NCI-H510A treated with DMSO at 0.1 percent for 48 hours (cell line): ENCODE measurements around the gene DAND5.
"Not testable (repeated sequence)": the region's sequence is repeated elsewhere in the genome, so short reads cannot be mapped to it uniquely, and the experiment has no call there.

Source experiments
- DNase-seq: peaks from one replicate; lab custom pipeline; 2025; lab: John Stamatoyannopoulos, UW

The DAND5 gene

GRCh38 chr19:12967907-12968306, 1.5 kb upstream of the DAND5 start:
- no peak for DNase-seq

GRCh38 chr19:12970070-12970820, 869 bp downstream of the DAND5 start:
- no peak for DNase-seq

DNA sequence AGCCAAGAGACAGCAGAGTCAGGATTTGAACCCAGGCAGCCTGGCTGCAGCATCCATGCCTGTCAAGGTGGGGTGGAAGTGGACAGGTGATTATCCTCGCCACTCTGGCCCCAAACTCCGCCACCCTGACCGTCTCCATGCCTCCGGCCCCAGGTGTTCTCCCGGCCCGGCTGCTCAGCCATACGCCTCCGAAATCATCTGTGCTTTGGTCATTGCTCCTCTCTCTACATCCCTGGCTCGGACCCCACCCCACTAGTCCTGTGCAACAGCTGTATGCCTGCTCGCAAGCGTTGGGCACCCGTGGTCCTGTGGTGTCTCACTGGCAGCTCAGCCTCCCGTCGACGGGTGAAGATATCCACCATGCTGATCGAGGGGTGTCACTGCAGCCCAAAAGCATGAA, 3.9 kb downstream of the DAND5 start:
- DNase-seq, result no peak

DNA sequence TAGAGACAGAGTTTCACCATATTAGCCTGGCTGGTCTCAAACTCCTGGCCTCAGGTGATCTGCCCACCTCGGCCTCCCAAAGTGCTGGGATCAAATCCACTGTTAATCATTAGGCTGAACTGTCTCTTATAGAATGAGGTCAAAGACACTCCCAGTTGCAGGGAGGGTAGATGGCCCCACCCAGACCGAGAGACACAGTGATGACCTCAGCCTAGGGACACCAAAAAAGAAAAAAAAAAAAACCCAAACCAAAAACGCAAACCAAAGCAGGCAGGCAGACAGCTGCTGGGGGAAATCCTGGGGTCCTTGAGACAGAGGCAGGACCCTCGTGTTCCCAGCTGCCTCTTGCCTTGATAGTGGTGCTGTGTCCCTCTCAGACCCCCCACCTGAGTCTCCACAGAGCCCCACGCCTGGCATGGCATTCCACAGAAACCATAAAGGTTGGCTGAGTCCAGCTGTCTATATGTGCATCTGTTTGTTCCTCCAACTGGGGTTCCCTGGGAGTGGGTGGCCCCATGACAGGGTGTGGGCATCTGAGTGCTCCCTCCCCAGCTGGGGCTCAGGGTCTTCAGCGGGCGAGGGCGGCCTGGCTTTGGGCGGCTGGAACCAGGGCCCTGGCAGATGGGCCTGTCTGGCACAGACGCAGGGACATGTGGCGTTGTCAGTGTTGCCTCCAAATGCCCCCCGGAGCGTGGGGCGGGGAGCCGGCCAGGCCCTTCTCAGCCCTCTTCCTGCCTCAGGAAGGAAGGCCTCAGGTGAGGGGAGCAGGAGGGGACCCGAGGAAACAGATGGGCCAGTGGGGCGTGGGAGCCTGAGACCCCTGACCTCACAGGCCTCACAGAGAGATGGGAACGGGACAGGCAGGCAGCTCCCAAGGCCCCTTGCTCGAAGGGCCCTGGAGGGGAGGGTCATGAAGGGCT, 5.2 kb downstream of the DAND5 start:
- DNase-seq, result no peak

- no peak for DNase-seq
Observed at GRCh38 chr19:12975221-12975741, 5.9 kb downstream of the DAND5 start.

- not testable (repeated sequence) for DNase-seq
Observed at GRCh38 chr19:12976109-12976508, 6.7 kb downstream of the DAND5 start.

GRCh38 chr19:12979974-12980373, 10.6 kb downstream of the DAND5 start:
- DNase-seq, result no peak

GRCh38 chr19:12982648-12983047, 13.3 kb downstream of the DAND5 start:
- DNase-seq, result no peak

DNA sequence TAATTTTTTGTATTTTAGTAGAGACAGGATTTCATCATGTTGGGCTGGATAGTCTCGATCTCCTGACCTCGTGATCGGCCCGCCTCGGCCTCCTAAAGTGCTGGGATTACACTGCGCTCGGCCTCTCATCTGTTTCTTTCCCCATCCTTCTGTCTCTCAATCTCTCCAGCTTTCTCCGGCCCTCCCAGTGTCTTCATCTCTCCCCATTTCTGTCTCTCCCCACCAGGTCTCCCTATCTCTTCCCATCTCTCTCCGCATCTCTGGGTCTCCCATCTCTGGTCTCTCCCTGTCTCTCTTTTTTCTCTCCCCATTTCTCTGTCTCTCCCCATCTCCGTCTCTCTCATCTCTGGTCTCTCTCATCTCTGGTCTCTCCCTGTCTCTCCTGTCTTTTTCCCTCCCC, 13.7 kb downstream of the DAND5 start:
- DNase-seq, result no peak

DNA sequence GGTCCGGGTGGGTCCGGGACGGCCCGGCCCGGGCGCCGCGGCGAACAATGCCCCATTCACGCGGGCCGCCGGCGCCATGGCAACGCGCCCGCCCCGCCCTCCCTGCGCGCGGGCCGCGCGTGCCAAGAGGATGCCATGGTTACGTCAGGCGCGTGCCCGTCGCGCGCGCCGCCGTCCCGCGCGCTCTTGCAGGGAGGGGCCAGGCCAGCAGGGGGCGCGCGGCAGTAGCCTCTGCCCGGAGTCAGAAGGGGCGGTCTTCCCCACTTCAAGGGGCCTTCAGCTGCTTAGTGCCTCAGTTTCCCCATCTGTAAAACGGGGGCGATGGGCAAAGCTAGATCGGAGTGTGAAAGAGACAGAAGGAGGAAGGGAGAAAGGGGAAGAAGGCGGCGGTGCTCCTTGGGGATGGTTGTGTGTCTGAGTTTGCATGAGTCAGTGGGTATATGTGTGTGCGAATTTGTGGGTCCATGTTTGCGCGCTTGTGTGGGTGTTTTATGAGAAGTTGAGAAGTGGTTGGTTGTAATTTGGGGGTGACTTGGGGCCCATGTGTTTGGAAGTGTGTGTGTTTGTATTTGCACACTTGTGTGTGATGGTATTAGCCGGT, 14.3 kb downstream of the DAND5 start:
- peak; percentile 81 for DNase-seq

- DNase-seq, result no peak
Observed at GRCh38 chr19:12984143-12984627, 14.8 kb downstream of the DAND5 start.

GRCh38 chr19:12984683-12985048, 15.3 kb downstream of the DAND5 start:
- DNase-seq, result no peak

DNA sequence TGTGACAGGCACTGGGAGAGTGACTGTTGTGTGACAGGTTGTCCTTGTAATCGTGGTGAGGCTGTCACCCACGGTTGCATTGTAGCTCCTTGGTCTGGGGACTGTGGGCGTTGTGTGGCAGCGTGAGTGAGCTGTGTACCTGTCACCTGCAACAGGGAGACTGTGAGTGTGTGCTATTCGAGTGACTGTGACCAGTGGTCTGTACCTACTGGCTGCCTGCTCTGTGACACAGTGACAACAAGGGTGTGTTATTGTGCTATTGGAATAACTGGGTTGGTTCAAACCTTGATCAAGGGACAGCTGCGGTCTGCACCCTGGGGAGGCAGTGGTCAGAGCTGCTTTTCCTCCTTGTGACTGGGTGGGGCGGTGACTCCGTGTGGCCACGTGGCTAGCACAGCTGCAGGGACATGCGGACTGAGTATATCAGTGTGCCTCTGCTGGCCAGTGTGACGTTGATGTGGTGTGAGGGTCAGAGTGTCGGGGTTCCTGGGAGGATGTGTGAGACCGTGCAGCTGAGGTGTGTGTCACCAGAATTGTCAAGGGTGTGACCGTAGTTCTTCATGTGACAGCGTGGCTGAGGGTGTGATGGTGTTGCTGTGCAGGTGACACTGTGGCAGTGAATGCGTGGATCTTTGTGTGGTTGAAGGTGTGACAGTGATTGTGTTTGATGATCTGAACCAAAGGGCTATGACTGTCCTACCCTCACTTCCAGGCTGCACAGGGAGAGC, 15.8 kb downstream of the DAND5 start:
- peak; percentile 47 for DNase-seq

DNA sequence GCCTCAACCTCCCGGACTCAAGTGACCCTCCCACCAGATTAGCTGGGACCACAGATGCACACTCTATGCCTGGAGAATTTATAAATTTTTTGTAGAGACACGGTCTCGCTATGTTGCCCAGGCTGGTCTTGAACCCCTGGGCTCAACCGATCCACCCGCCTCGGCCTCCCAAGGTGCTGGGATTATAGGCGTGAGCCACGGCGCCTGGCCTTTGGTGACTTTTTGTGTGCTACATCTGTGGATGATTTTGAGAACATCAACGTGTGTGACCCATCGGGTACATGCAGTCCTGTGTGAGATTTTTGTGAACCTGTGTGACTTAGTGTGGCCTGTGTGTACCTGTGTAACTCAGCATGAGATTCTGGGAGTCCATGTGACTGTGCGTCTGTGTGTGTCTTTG, 17.4 kb downstream of the DAND5 start:
- no peak for DNase-seq

DNA sequence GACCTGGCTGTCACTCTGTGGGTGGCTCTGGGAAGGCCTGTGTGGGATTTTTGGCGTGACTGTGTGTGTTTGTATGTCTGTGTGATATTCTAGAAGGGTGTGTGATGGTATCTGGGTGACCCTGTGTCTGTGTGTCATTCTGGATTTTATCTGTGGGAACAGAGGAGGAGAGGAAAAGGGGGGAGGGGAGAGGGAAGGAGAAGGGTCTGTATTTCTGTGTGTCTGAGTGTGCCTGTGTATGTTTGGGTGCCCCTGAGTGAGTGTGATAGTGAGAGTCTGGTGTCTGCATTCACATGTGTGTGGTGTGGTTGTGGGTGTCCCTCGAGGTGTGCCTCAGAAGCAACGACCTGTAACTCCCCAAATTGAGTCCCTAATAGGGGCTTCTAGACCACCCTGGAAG, 17.8 kb downstream of the DAND5 start:
- DNase-seq, result no peak

DNA sequence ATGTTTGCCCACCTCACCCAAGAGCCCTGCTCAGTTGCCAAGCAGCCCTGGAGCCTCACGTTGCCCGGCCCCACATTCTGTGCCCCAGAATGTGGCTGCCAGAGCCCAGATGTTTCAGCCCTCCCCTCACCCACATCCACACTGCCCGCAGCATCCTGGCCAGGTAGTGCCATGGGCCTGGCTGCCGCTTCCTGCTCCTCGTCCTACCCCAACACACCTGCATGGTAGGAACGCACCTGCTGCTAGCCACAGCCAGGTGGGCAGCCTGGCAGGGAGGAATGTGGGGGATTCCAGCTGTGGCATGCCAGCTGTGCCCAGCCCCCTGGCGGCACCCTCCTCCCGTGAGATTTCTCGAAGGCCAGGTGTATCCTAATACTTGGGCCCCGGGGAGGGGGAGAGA, 18.4 kb downstream of the DAND5 start:
- DNase-seq, result peak; percentile 19

DNA sequence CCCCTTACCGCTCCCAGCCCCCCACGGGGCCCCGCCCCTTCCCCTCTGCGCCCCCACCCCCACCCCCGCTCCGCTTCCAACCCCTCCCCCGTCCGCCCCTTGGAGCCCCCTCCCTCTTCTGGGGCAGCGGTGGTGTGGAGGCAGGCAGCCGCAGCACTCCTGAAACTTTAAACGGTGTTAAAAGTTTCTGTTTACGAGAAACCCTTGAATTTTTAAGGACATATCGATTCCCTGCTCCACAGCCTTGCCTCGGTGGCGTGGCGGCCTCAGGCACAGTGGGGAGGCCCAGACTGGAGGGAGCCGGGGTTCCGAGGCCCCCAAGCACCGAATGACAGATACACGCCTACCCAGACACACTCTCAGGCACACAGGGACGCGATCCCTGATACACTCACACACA, 21.1 kb downstream of the DAND5 start:
- no peak for DNase-seq

DNA sequence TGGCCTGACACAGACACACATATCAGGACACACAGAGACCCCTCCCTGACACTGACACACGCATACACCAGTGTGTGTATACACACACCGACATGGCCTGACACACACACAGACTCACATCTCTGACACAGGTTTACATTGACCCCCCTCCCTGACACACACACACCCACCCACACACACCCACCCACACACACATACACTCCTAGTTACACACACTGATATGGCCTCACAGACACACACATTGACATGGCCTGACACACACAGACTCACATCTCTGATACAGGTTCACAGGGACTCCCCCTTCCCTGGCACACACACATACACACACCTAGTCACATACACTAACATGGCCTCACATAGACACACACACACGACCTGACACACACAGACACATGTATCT, 21.5 kb downstream of the DAND5 start:
- no peak for DNase-seq

- no peak for DNase-seq
Observed at GRCh38 chr19:12991296-12991695, 21.9 kb downstream of the DAND5 start.

DNA sequence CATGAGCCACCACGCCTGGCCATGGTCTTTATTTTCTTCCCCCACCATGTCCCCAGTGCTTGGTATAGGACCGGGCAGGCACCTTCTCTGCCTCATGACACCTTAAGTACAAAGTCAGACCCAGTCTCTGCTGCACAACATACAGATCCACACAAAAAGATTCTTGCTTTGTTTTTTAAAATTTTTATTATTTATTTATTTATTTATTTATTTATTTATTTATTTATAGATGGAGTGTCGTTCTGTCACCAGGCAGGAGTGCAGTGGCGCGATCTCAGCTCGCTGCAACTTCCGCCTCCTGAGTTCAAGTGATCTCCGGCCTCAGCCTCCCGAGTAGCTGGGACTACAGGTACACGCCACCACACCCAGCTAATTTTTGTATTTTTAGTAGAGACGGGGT, 23.4 kb downstream of the DAND5 start:
- no peak for DNase-seq

- no peak for DNase-seq
Observed at GRCh38 chr19:12993562-12993961, 24.2 kb downstream of the DAND5 start.
